GM18505 (cell line): ENCODE measurements around the gene CAMKMT.

Source experiments
- ATAC-seq: cut with Tn5 transposase; IDR thresholded peaks from one replicate; pipeline ENCODE4 v1.9.1; 2021; ENCODE audit not compliant: unreplicated experiment
- POLR2A ChIP-seq: IDR thresholded peaks from 4 replicates; pipeline ENCODE4 v1.6.1; 2011; ENCODE audit warnings: borderline replicate concordance; ENCODE audit not compliant: insufficient read depth, insufficient read length; ENCODE audit errors: extremely low read depth

CAMKMT gene

DNA sequence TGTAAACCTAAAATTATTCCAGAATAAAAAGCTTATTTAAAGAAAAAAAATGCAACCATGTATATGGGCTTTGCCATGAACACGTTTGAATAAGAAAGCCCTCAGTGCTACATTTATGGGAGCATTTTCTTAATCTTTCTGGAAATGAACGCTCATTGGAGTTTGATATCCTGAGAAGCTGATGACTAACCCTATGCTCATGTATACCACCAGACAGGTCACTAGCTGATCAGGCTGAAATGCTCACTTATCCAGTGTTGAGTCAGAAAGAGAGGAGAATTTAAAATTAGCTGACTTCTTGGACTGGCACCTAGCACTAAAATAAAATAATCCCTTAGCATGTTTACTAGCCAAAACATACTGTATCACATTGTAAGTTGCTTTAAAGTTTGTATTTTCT, 324.8 kb downstream of the CAMKMT start:
- no peak for ATAC-seq
- no peak for TF ChIP-seq POLR2A

DNA sequence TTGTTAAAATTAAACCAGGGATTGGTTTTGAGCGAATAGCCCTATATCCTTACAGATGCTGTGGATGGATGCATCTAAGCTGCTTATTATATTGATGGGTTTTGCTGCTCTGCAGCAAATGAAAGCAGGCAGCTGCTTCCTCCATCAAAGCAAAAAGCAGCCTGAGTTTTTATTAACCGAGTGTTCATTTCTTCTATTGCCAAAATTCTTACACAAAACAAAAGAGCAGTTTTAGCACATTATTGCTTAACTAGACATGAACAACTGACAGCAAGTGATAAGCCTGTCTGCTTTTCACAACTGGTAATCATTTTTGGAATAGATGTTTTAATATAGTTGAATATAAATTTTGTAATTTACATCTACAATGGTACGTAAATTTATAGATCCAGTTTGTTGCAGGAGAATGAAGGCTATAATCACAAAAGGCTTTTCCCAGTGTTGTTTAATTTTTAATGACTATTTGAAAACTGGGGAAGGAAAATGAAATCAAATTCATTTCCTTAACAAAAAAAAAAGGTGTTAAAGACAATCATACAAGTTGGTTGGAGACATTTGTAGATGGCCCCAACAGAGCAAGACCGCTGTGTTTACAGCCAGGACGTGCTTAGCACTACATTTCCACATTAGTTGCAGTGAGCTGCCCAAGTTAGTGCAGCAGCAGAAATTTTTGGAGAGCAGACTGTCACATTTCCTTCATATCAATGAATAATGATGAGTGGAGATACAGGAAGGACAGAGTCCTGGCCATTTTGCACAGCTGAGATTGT, 326.1 kb downstream of the CAMKMT start:
- ATAC-seq, result no peak
- no peak for TF ChIP-seq POLR2A

DNA sequence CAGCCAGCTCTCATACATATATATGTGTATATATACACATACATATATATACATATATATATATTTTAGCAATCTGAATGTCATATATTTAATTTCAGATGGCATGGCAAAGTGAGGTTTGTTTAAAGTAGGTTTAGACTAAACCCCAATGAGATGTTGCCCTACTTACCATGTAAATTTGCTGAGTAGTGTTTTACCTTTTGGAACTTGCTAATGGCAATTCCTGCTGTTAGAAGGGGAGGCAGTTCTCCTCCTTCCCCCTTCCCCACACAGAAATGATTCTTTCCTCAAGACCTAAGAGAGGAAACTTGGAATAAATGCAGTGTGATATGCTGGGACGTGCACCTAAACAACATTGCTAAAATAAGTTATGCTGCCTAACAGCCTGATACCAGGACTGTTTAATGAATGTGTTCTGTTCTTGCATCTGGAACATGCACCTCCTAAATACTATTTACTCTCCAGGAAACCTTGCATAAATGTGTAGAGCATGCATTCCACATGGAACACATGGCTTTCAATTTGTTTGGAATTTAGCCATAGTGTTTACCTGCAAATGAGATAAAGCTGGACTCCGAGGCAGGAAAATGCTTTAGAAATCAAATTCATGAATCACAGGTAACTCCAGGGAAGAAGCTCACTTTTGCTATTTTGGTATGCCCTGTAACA, 326.8 kb downstream of the CAMKMT start:
- ATAC-seq, result no peak
- no peak for TF ChIP-seq POLR2A

DNA sequence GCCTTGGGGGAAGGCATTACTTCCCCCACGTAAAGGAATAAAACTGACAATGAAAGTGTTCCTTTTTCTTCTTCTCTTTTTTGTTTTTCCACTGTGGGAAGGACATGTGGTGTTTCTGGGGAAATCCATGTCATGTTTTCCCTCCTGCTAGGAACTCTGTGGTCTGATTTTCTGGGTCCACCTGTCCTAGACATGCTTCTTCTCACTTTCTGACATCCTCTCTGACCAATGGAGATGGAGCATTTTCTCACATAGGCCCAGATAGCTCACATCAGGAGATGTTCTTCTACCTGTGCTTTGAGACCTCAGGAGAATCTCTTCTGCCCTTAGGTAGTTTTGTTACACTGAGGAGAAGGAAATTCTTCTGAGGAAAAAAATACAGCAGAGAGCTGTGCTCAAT, 327.8 kb downstream of the CAMKMT start:
- TF ChIP-seq POLR2A, result no peak
- no peak for ATAC-seq

DNA sequence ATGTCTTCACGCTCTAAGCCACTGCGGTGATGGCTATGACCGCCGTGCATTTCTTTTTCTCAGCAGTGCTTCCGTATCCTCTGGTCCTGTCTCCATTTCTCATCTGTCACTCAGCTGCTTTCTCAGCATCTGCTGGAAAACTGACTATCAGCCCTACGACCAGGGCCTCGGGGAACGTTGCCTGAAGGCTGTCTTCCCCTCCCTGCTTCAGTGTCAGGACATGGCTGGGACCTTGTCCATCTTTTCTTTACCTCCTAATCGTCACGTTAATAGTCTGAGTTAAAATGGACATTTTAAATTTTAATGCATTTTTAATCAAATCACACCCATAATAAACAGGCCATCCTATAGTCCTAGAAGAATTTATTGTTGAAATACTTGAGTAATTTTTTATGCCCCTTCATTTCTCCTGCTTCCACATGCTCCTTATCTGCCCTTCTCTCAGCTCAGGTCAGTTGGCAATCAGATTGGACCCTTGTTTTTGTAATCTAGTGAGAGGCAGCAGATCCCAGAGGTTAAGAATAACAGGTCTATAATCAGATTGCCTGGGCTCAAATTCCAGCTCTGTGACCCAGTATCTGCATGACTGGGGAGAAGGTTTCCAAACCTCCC, 329.5 kb downstream of the CAMKMT start:
- TF ChIP-seq POLR2A, result no peak
- no peak for ATAC-seq

DNA sequence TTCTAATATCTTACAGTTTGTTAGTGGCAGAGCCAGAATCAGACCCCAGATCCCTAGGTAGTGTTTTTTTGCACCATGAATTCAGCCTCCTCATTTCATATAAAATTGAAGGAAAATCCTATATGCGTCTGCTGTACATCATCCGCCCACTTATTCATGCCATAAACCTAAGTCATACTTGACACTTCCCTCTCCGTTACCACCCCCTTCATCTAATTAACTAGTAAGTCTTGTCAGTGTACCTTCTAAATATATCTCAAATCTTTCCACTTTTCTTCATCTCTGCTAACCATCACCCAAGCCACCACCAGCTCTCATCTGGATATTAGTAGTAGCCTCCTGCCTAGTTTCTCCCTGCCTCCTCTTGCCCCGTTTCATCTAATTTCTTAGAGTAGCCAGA, 331.1 kb downstream of the CAMKMT start:
- ATAC-seq, result no peak
- TF ChIP-seq POLR2A, result no peak

DNA sequence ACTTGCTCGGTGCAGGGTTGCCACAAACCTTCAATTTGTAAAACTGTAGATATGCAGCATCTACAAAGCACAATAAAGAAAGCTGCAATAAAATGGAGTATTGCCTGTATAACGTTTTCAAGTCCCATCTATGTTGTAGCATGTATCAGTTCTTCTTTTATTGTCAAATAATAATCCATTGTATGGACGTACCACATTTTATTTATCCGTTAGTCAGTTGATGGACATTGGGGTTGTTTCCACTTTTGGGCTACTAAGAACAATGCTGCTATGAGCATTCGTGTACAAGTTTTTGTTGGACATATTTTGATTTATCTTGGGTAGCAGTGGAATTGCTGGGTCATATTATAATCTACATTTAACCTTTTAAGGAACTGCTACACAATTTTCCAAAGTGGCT, 339.1 kb downstream of the CAMKMT start:
- no peak for ATAC-seq
- TF ChIP-seq POLR2A, result no peak

DNA sequence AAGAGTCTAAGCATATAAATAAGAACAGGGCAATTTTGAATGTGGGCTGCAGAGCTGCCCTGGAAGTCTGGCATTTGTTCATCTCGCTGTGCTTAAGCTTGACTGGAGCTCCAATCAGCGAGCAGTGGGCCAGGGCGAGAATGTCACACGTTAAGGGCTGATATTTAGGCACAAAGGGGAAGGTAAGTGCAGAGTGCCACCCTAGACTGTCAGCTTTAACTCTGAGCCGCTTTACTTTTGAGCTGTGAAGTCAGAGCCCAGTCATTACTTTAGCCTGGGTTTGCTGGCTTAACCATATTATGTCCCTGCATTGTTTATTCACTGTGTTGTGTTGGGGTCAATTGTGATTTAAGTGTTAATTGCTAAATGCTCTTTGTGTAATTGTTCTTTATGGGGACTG, 343.6 kb downstream of the CAMKMT start:
- no peak for TF ChIP-seq POLR2A
- ATAC-seq, result no peak

DNA sequence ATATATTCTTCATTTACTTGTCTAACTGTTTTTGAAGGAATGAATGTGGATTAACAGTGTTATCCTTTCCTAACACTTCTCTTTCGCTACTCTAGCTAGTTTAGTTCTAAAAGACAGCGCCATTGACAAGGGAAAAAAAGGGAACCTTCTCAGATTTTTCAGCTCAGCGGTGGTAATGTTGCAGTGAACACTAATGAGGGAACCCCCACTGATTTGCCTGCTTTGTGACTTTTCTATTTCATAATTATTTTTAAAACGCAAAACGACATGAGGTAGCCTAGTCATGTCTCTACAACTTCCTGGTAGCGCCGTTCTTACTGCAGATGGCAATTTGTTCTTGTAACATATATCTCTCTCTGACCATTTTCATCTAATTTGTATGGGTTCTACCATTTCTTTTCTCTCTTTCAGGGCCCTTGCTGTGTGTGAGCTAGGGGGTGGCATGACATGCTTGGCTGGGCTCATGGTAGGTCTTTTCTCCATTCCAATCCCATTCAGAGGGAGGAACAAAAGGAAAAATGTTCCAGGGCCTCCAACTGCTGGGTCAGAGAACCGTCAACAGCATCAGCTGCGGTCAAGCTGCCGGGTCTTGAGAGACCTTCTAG, 344.2 kb downstream of the CAMKMT start:
- no peak for TF ChIP-seq POLR2A
- ATAC-seq, result no peak

DNA sequence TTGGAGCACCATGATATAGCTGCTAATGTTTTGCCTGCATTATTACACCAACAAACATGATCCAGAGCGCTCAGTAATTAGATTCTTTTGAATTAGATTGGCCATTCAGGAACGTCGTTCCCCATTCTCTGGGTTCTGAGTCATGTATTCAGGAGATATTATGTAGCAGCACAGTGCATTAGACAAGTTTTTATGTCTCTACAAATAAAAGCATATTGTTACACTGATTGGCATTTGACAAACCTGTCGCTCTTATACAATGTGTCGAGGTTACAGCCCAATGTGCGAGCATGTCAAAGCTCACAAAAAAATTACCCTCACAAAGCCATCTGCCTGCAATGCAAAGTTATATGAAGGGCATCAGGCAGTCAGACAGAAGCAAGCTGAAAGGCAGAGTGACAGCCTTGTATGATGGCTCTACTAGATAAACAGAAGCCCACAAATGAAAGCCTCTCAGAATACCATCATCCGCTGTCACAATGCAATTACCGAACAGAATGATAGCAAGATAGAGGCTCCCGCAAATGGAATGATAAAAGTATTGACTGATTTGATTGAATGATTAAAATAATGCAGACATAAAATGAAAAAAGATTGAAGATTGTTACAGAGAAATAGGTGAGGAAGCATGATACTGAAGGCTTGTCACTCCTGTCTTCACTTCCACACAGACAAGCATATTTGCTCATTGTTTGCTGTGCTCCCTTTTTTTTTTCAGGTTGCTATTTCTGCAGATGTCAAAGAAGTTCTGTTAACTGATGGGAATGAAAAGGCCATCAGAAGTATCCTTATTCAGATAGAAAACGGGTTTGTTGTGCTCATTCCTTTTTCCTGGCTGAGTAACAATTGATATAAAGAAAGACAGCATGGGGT, 345.2 kb downstream of the CAMKMT start:
- no peak for TF ChIP-seq POLR2A
- ATAC-seq, result no peak

DNA sequence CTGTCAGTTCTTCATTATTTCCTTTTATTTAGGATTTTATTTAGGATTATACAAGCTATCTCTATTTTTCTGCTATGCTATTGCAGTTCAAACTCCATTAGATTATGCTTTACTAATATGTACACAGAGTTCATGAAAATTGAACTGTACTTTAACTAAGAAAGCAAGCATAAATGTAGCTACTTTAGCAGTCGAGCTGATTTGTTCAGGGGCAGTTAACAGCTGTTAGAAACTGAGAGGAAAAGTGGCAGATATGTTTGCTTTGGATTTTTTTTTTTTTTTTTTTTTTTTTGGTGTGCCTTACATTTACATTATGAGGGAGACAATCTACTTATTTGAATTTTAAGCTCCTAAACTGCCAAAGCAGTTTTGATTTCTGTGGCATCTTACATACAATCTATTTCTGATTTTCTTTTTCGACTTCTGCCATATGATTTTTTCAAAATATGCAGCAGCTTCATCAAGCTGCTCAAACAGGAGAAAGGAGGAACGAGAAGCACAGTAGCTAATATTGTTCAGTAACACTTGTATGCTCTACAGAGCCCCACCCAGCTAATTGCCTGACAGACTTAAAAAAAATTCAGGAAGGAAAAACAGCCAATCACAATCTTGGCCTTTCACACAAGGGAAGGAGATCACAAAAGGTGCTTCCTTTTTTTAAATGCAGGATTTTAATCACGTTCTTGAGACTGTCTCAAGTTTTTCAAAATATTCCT, 346.4 kb downstream of the CAMKMT start:
- no peak for ATAC-seq
- no peak for TF ChIP-seq POLR2A

DNA sequence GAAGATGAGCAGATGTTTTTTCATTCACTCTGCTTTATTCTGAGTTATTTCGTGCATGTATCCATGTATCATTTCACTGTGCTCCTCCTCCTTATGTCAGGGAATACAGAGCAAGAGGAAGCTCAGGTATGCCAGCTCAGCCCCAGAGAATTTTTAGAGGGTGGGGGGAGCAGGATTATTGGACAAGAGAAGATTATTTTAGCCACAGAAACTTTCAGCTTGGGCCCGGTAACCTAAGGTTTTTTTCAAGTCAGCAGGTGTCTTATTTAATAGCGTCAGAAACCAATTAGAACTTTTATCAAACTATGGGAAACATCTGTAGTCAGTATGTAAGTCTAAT, 346.9 kb downstream of the CAMKMT start:
- ATAC-seq, result no peak
- TF ChIP-seq POLR2A, result no peak
